Left ventricle myocardium inferior (tissue), 1 donor: Measurements from ENCODE around the gene THAP12. TPM values are rescaled to one million over a fixed set of nuclear protein-coding genes. Genes with fewer than 3 reads are reported as not detected.

ENCODE experiments used
- DNase-seq: peaks from one replicate; pipeline ENCODE4 v3.0.0-alpha.2; 2020
- H3K27ac ChIP-seq: fragments of 200-600 bp; replicated peaks from 2 replicates; pipeline ENCODE4 v1.8.0; 2021
- H3K27me3 ChIP-seq: fragments of 200-600 bp; 2 replicates; pipeline ENCODE4 v1.8.0; 2021; ENCODE audit warnings: low read depth
- H3K36me3 ChIP-seq: fragments of 200-600 bp; 2 replicates; pipeline ENCODE4 v1.8.0; 2021
- H3K4me1 ChIP-seq: fragments of 200-600 bp; 2 replicates; pipeline ENCODE4 v1.8.0; 2021
- H3K4me3 ChIP-seq: fragments of 200-600 bp; 2 replicates; pipeline ENCODE4 v1.8.0; 2021; ENCODE audit warnings: mild to moderate bottlenecking, moderate library complexity
- H3K9me3 ChIP-seq: fragments of 200-600 bp; replicated peaks from 2 replicates; pipeline ENCODE4 v1.8.0; 2021
- CTCF ChIP-seq: fragments of 200-600 bp; IDR thresholded peaks from 2 replicates; pipeline ENCODE4 v1.8.0; 2021; ENCODE audit warnings: antibody characterized with exemption, mild to moderate bottlenecking, borderline replicate concordance
- intact Hi-C: fragments of 100-400 bp; cut with micrococcal nuclease; formaldehyde crosslinking; loops from one replicate; pipeline ENCODE4 v1.11.0; 2022
- total RNA-seq: library from RNA; stranded (reverse); fragmentation: NEBNext Ultra II Directional; extraction: Animal tissue kit (Norgen Biotek cat#: 25700); gene quantifications from one replicate; pipeline ENCODE4 v1.2.1, GENCODE V29; 2021
- donor health status: DM: no; HTN: yes; CAD: no; lungs with severe emphysema.

THAP12 gene
- total RNA-seq, 1 donor from 2014 or later, result 20.5 TPM

- intact Hi-C loops, result no loop called here
- H3K27me3 ChIP-seq, result no peaks in the 10 kb centered on the region
- no peak for TF ChIP-seq CTCF
- H3K4me3 ChIP-seq, result no peak overlapping the region
- DNase-seq, result no peak
- no peaks in the 10 kb centered on the region for H3K9me3 ChIP-seq
- no peak overlapping the region for H3K27ac ChIP-seq
- H3K4me1 ChIP-seq, result peaks cover 53% of the 10 kb centered on the region
- peaks cover 4% of the 10 kb centered on the region for H3K36me3 ChIP-seq
Observed at GRCh38 chr11:76365038-76365679, 15.8 kb downstream of the THAP12 start.

GRCh38 chr11:76362716-76363115, 18.2 kb downstream of the THAP12 start:
- intact Hi-C loops, result no loop called here
- H3K36me3 ChIP-seq, result peaks cover 19% of the 10 kb centered on the region

GRCh38 chr11:76361776-76362175, 19.2 kb downstream of the THAP12 start:
- H3K4me1 ChIP-seq, result peaks cover 22% of the 10 kb centered on the region
- DNase-seq, result no peak
- H3K27ac ChIP-seq, result peak overlapping the region; percentile 7
- intact Hi-C loops, result no loop called here
- TF ChIP-seq CTCF, result no peak
- no peaks in the 10 kb centered on the region for H3K27me3 ChIP-seq
- peaks cover 19% of the 10 kb centered on the region for H3K36me3 ChIP-seq
- H3K9me3 ChIP-seq, result no peaks in the 10 kb centered on the region
- no peak overlapping the region for H3K4me3 ChIP-seq

More at GRCh38 chr11:76362716-76363115, 18.2 kb downstream of the THAP12 start:
- Histone ChIP-seq H3K4me3 (no peak overlapping the region), H3K27me3 (no peaks in the 10 kb centered on the region), H3K4me1 (peaks cover 31% of the 10 kb centered on the region), H3K27ac (no peak overlapping the region), H3K9me3 (no peaks in the 10 kb centered on the region)
- no peak for DNase-seq
- TF ChIP-seq CTCF, result no peak

GRCh38 chr11:76361374-76361773, 19.6 kb downstream of the THAP12 start:
- Histone ChIP-seq H3K36me3 (peaks cover 19% of the 10 kb centered on the region), H3K27me3 (no peaks in the 10 kb centered on the region), H3K27ac (peak overlapping the region; percentile 7), H3K4me1 (peaks cover 20% of the 10 kb centered on the region), H3K9me3 (no peaks in the 10 kb centered on the region), H3K4me3 (no peak overlapping the region)
- DNase-seq, result no peak
- TF ChIP-seq CTCF, result no peak
- intact Hi-C loops, result no loop called here

GRCh38 chr11:76355172-76355571, 25.8 kb downstream of the THAP12 start:
- intact Hi-C loops, result no loop called here
- DNase-seq, result no peak
- Histone ChIP-seq H3K36me3 (peaks cover 67% of the 10 kb centered on the region), H3K27ac (no peak overlapping the region), H3K27me3 (no peaks in the 10 kb centered on the region), H3K4me3 (no peak overlapping the region), H3K9me3 (peaks cover 9% of the 10 kb centered on the region), H3K4me1 (no peaks in the 10 kb centered on the region)
- no peak for TF ChIP-seq CTCF
